H1 (cell line): ENCODE results near the gene CEP104. TPM values are rescaled to one million over a fixed set of nuclear protein-coding genes. Genes with fewer than 3 reads are reported as not detected.

ENCODE experiments used
- CTCF ChIA-PET: fragments of 300-600 bp; sonication (Branson Sonifier 250); formaldehyde crosslinking; loops from one replicate; lab custom pipeline; 2021; ENCODE audit not compliant: partially characterized antibody; lab: Charles Lee
- POLR2A ChIA-PET: fragments of 300-600 bp; sonication (Branson Sonifier 250); formaldehyde crosslinking; loops from one replicate; lab custom pipeline; 2021; ENCODE audit warnings: inconsistent platforms; ENCODE audit not compliant: partially characterized antibody; lab: Charles Lee
- DNase-seq, 2 experiments: peaks; one replicate each; pipeline versions ENCODE4 v3.0.0 to v3.0.0-alpha.2; 2010 to 2022; ENCODE audit warnings: low spot score in 2 of 2, low read depth in 1 of 2, mixed read lengths in 1 of 2
- FAIRE-seq: peaks from 2 replicates; lab custom pipeline; 2011; peaks lifted over from hg19 to GRCh38; lab: Jason Lieb, UNC
- H2AFZ ChIP-seq: 2 replicates; pipeline ENCODE4 v1.8.1; 2012; ENCODE audit warnings: low read length, inconsistent platforms
- H2AK5ac ChIP-seq: 2 replicates; pipeline ENCODE4 v1.6.1; 2013; ENCODE audit warnings: low read depth, low read length
- H2BK120ac ChIP-seq: replicated peaks from 2 replicates; pipeline ENCODE3; 2013; ENCODE audit warnings: low read depth, low read length, inconsistent platforms
- H2BK12ac ChIP-seq: 2 replicates; pipeline ENCODE4 v1.6.1; 2013; ENCODE audit warnings: low read depth, low read length
- H2BK15ac ChIP-seq: 2 replicates; pipeline ENCODE4 v1.6.1; 2013; ENCODE audit warnings: low read length
- H2BK20ac ChIP-seq: 2 replicates; pipeline ENCODE4 v1.6.1; 2013; ENCODE audit warnings: low read length
- H2BK5ac ChIP-seq: 2 replicates; pipeline ENCODE4 v1.6.1; 2013; ENCODE audit warnings: low read depth, low read length
- H3K14ac ChIP-seq: 2 replicates; pipeline ENCODE4 v1.6.1; 2013; ENCODE audit warnings: inconsistent platforms; ENCODE audit not compliant: insufficient read length
- H3K18ac ChIP-seq: 2 replicates; pipeline ENCODE4 v1.6.1; 2013; ENCODE audit warnings: low read length; ENCODE audit errors: extremely low read depth
- H3K23ac ChIP-seq: 2 replicates; pipeline ENCODE4 v1.6.1; 2013; ENCODE audit warnings: inconsistent platforms; ENCODE audit not compliant: insufficient read length
- H3K23me2 ChIP-seq: 2 replicates; pipeline ENCODE4 v1.6.1; 2013; ENCODE audit warnings: low read depth, low read length
- H3K27ac ChIP-seq: 2 replicates; pipeline ENCODE4 v1.6.1; 2011; ENCODE audit warnings: low read depth, low read length, inconsistent platforms
- H3K27me3 ChIP-seq, 4 experiments: replicated peaks in 1 of 4; 1 replicate in 1 of 4; 2 replicates in 3 of 4; pipeline versions ENCODE4 v1.6.1 to v1.8.1; 2011 to 2013; ENCODE audit warnings: low read length in 3 of 4, mild to moderate bottlenecking in 3 of 4, inconsistent platforms in 2 of 4, mixed read lengths in 2 of 4, moderate library complexity in 1 of 4; ENCODE audit not compliant: control insufficient read depth in 3 of 4, insufficient read depth in 3 of 4; ENCODE audit errors: extremely low read depth in 1 of 4
- H3K36me3 ChIP-seq, 4 experiments: 2 replicates each; pipeline versions ENCODE4 v1.6.1 to v1.8.1; 2011 to 2013; ENCODE audit warnings: mild to moderate bottlenecking in 4 of 4, low read length in 3 of 4, moderate library complexity in 2 of 4, control low read depth in 1 of 4, inconsistent platforms in 1 of 4; ENCODE audit not compliant: insufficient read depth in 4 of 4, control insufficient read depth in 2 of 4
- H3K4ac ChIP-seq: replicated peaks from 2 replicates; pipeline ENCODE3; 2013; ENCODE audit warnings: low read length, low read depth, mixed read lengths, inconsistent platforms; ENCODE audit not compliant: insufficient read length
- H3K4me1 ChIP-seq, 4 experiments: replicated peaks in 1 of 4; 1 replicate in 1 of 4; 2 replicates in 3 of 4; pipeline versions ENCODE4 v1.6.1 to v1.8.1; 2011 to 2013; ENCODE audit warnings: low read length in 3 of 4, inconsistent platforms in 2 of 4, mixed read lengths in 1 of 4; ENCODE audit not compliant: insufficient read depth in 4 of 4, control insufficient read depth in 3 of 4
- H3K4me2 ChIP-seq, 2 experiments: 2 replicates each; pipeline versions ENCODE4 v1.6.1 to v1.8.1; 2011 to 2013; ENCODE audit warnings: low read depth in 2 of 2, low read length in 2 of 2, control low read depth in 1 of 2, inconsistent platforms in 1 of 2, mild to moderate bottlenecking in 1 of 2; ENCODE audit not compliant: insufficient read depth in 1 of 2
- H3K4me3 ChIP-seq, 4 experiments: fragments of 200-600, 300-600 bp in 1 of 4; sonication (generic), shearing (Covaris generic), sonication (Bioruptor Twin) in 1 of 4; 2 replicates each; pipeline versions ENCODE4 v1.5.1 to v1.8.1; 2011 to 2016; ENCODE audit warnings: low read length in 4 of 4, low read depth in 3 of 4, control low read depth in 2 of 4, inconsistent platforms in 2 of 4, mild to moderate bottlenecking in 2 of 4, mixed read lengths in 1 of 4, moderate library complexity in 1 of 4; ENCODE audit not compliant: insufficient read depth in 2 of 4; ENCODE audit errors: extremely low read depth in 1 of 4
- H3K56ac ChIP-seq: replicated peaks from 2 replicates; pipeline ENCODE3; 2013; ENCODE audit warnings: low read depth, mild to moderate bottlenecking, mixed read lengths, low read length, inconsistent platforms; ENCODE audit not compliant: insufficient read length
- H3K79me1 ChIP-seq: 2 replicates; pipeline ENCODE4 v1.6.1; 2013; ENCODE audit warnings: low read depth, low read length, control low read depth
- H3K79me2 ChIP-seq, 2 experiments: 2 replicates each; pipeline versions ENCODE4 v1.6.1 to v1.8.1; 2012 to 2013; ENCODE audit warnings: low read length in 2 of 2, mild to moderate bottlenecking in 2 of 2, inconsistent platforms in 1 of 2; ENCODE audit not compliant: insufficient read depth in 2 of 2, control insufficient read depth in 1 of 2
- H3K9ac ChIP-seq, 4 experiments: replicated peaks in 1 of 4; 1 replicate in 1 of 4; 2 replicates in 3 of 4; pipeline versions ENCODE4 v1.6.1 to v1.8.1; 2011 to 2013; ENCODE audit warnings: low read depth in 3 of 4, low read length in 3 of 4, control low read depth in 2 of 4, mild to moderate bottlenecking in 2 of 4, moderate library complexity in 2 of 4, inconsistent platforms in 1 of 4; ENCODE audit errors: extremely low read depth in 1 of 4
- H3K9me3 ChIP-seq, 2 experiments: 2 replicates each; pipeline versions ENCODE4 v1.6.1 to v1.8.1; 2012 to 2013; ENCODE audit warnings: mild to moderate bottlenecking in 2 of 2, moderate library complexity in 2 of 2, control low read depth in 1 of 2, inconsistent platforms in 1 of 2, low read depth in 1 of 2, low read length in 1 of 2, mixed read lengths in 1 of 2; ENCODE audit not compliant: insufficient read depth in 2 of 2
- H4K20me1 ChIP-seq, 2 experiments: replicated peaks in 1 of 2; 2 replicates each; pipeline versions ENCODE3 to v1.8.1; 2011 to 2013; ENCODE audit warnings: inconsistent platforms in 2 of 2, low read length in 2 of 2, mild to moderate bottlenecking in 1 of 2; ENCODE audit not compliant: insufficient read depth in 2 of 2, control insufficient read depth in 1 of 2
- H4K5ac ChIP-seq: 2 replicates; pipeline ENCODE4 v1.6.1; 2013; ENCODE audit warnings: low read length, low read depth, mixed read lengths, inconsistent platforms; ENCODE audit not compliant: insufficient read length
- H4K8ac ChIP-seq: 2 replicates; pipeline ENCODE4 v1.8.0; 2013; ENCODE audit warnings: mild to moderate bottlenecking, moderate library complexity, low read length, inconsistent platforms; ENCODE audit not compliant: insufficient read depth; ENCODE audit errors: extremely low read depth
- H4K91ac ChIP-seq: replicated peaks from 2 replicates; pipeline ENCODE3; 2013; ENCODE audit warnings: low read length, mixed read lengths, inconsistent platforms; ENCODE audit not compliant: insufficient read length
- BACH1 ChIP-seq: IDR thresholded peaks from 2 replicates; pipeline ENCODE4 v1.6.1; 2012; ENCODE audit warnings: low read length, improper control_type of control experiment
- CEBPB ChIP-seq: IDR thresholded peaks from 2 replicates; pipeline ENCODE4 v1.6.1; 2012; ENCODE audit warnings: low read depth, low read length
- CHD2 ChIP-seq: IDR thresholded peaks from 2 replicates; pipeline ENCODE4 v1.6.1; 2012; ENCODE audit warnings: low read length, improper control_type of control experiment
- FOSL1 ChIP-seq: IDR thresholded peaks from 2 replicates; pipeline ENCODE4 v1.6.1; 2011; ENCODE audit warnings: mild to moderate bottlenecking, low read depth, low read length, moderate library complexity; ENCODE audit not compliant: insufficient read depth
- HDAC6 ChIP-seq: IDR thresholded peaks from one replicate; pipeline ENCODE4 v1.7.1; 2012; ENCODE audit warnings: low read depth, mild to moderate bottlenecking, inconsistent platforms, low read length, moderate library complexity
- NANOG ChIP-seq: IDR thresholded peaks from 2 replicates; pipeline ENCODE4 v1.6.1; 2011; ENCODE audit warnings: low read length, low read depth, mild to moderate bottlenecking, inconsistent platforms; ENCODE audit not compliant: insufficient read depth, poor library complexity, severe bottlenecking
- RXRA ChIP-seq: IDR thresholded peaks from 2 replicates; pipeline ENCODE4 v1.6.1; 2011; ENCODE audit warnings: low read depth, mild to moderate bottlenecking, low read length, moderate library complexity; ENCODE audit not compliant: insufficient read depth
- SP1 ChIP-seq: IDR thresholded peaks from 2 replicates; pipeline ENCODE4 v1.6.1; 2011; ENCODE audit warnings: low read depth, low read length
- SP2 ChIP-seq: IDR thresholded peaks from 2 replicates; pipeline ENCODE4 v1.6.1; 2012; ENCODE audit warnings: mild to moderate bottlenecking, low read length, inconsistent platforms
- SP4 ChIP-seq: IDR thresholded peaks from 2 replicates; pipeline ENCODE4 v1.6.1; 2012; ENCODE audit warnings: low read length, inconsistent platforms
- WGBS, 2 experiments: shearing (Covaris generic) in 1 of 2; methylation state at CpG; one replicate each; pipeline versions ENCODE4 v1.1.6 to v1.1.7; 2013 to 2015; ENCODE audit warnings: low lambda C conversion rate in 2 of 2, mixed read lengths in 2 of 2, inconsistent platforms in 1 of 2, low coverage in 1 of 2, missing lambda C conversion rate in 1 of 2; ENCODE audit not compliant: insufficient replicate concordance in 2 of 2, insufficient coverage in 1 of 2, insufficient read length in 1 of 2; ENCODE audit errors: extremely low coverage in 1 of 2, missing lambda C conversion rate in 1 of 2; 5-methylcytosine and 5-hydroxymethylcytosine counted together
- polyA plus RNA-seq, 7 experiments: library from polyadenylated mRNA; depleted of rRNA in 3 of 7; stranded (reverse) in 5 of 7; unstranded in 2 of 7; fragments of >200 nt in 5 of 7; fragments of 200-250 nt in 2 of 7; gene quantifications; 1 replicate in 5 of 7; 2 replicates in 1 of 7; 4 replicates in 1 of 7; pipeline versions ENCODE4 v1.2.1 to v1.2.3, GENCODE V29; 2011 to 2013; ENCODE audit warnings: missing spikeins in 2 of 7, mixed read lengths in 2 of 7
- total RNA-seq: library from RNA; stranded (reverse); fragmentation: NEBNext Ultra II Directional; extraction: Animal tissue kit (Norgen Biotek cat#: 25700); gene quantifications from 2 replicates; pipeline ENCODE4 v1.2.1, GENCODE V29; 2021

Gene CEP104
- total and polyA plus RNA-seq, 2 of the 8 experiments (the other 6 are each of a cell fraction or from before 2014, with no cell fraction given), result 8.0 to 43.9 TPM

GRCh38 chr1:3903141-3904005 is 46.4 kb upstream of the CEP104 start:
- ChIA-PET POLR2A (no interaction called here), CTCF (interaction anchor here (0.8 to 1.9 kb wide), 4 partner anchors 10 to 116 kb away, joined by 3 to 6 read pairs (median 3); no protein-coding TSS in a partner anchor)
- H3K4me3 ChIP-seq, result no peak overlapping the region
- peaks cover 0 to 3% of the 10 kb centered on the region in 2 experiments for H4K20me1 ChIP-seq
- H2BK20ac ChIP-seq, result no peak overlapping the region
- H3K27me3 ChIP-seq, result no peaks in the 10 kb centered on the region
- H3K79me2 ChIP-seq, result peaks cover 3 to 11% of the 10 kb centered on the region in 2 experiments; a peak in 3 of 4 replicates
- no peak overlapping the region for H4K5ac ChIP-seq
- H3K4me2 ChIP-seq, result no peak overlapping the region
- TF ChIP-seq HDAC6 (no peak), SP2 (no peak), NANOG (no peak), CHD2 (no peak), BACH1 (no peak), SP1 (no peak), FOSL1 (no peak), CEBPB (no peak), SP4 (no peak), RXRA (no peak)
- no peaks in the 10 kb centered on the region for H3K36me3 ChIP-seq
- H3K14ac ChIP-seq, result no peak overlapping the region
- H3K23ac ChIP-seq, result no peak overlapping the region
- no peak overlapping the region; the same call in 1 of the 2 replicates for H2BK15ac ChIP-seq
- H3K4ac ChIP-seq, result no peak overlapping the region
- H3K27ac ChIP-seq, result no peak overlapping the region
- peaks cover under 1% of the 10 kb centered on the region; the same call in 1 of the 2 replicates for H3K79me1 ChIP-seq
- H3K18ac ChIP-seq, result no peak overlapping the region
- H2BK120ac ChIP-seq, result no peak overlapping the region
- no peak overlapping the region for H2BK5ac ChIP-seq
- peaks cover 0 to 12% (median 3%) of the 10 kb centered on the region in 4 experiments; a peak in 1 of 7 replicates for H3K4me1 ChIP-seq
- no peak overlapping the region for H3K56ac ChIP-seq
- no peak overlapping the region for H2BK12ac ChIP-seq
- H2AK5ac ChIP-seq, result no peak overlapping the region
- H3K9me3 ChIP-seq, result no peaks in the 10 kb centered on the region
- 88% methylated on average over 14 of the region's 16 CpGs; no CpG with 5 or more reads in 1 of the 2 experiments for WGBS, 2 experiments
- H2AFZ ChIP-seq, result no peak overlapping the region
- no peak overlapping the region for H4K8ac ChIP-seq
- no peak overlapping the region for H4K91ac ChIP-seq
- DNase-seq, result no peak
- peaks cover 8% of the 10 kb centered on the region for H3K23me2 ChIP-seq
- FAIRE-seq, result no peak
- no peak overlapping the region for H3K9ac ChIP-seq
